ENCODE measurements around the gene RAB8B. TPM values are rescaled to one million over a fixed set of nuclear protein-coding genes. Genes with fewer than 3 reads are reported as not detected.

RAB8B gene
- total and polyA plus RNA-seq, 4 donors, result 3.8 to 26.5 (median 7.6) TPM

DNA sequence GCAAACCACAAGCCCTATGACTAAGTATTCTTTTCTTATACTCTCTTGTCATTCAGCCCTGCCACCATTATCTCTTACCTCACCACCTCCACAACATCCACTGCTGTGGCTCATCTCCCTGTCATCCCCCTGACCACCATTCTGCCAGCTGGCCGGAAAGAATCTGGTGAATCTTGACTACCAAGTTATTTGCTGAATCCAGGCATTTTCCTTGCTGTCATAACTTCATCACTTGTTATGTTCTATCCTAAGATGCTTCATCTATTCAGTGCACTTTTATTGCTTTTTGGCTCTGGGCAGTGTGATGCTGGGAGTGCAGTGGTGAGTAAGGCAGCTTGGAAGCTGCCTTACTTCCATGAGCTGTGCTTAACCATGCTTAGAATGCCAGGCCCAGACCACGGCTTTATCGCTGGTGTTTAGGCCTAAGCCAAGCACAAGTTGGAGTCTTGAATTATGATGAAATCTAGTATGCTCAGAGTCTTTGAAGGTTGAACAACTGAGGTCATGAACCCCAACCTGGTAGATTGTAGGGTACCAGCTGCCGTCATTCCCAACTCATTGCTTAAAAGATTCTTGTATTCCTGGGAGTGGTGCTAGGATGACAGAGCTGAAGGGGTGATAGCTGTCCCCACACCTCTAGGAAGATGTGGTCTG is 61.0 kb downstream of the RAB8B start (continued):
- TF ChIP-seq, protein P1, sequence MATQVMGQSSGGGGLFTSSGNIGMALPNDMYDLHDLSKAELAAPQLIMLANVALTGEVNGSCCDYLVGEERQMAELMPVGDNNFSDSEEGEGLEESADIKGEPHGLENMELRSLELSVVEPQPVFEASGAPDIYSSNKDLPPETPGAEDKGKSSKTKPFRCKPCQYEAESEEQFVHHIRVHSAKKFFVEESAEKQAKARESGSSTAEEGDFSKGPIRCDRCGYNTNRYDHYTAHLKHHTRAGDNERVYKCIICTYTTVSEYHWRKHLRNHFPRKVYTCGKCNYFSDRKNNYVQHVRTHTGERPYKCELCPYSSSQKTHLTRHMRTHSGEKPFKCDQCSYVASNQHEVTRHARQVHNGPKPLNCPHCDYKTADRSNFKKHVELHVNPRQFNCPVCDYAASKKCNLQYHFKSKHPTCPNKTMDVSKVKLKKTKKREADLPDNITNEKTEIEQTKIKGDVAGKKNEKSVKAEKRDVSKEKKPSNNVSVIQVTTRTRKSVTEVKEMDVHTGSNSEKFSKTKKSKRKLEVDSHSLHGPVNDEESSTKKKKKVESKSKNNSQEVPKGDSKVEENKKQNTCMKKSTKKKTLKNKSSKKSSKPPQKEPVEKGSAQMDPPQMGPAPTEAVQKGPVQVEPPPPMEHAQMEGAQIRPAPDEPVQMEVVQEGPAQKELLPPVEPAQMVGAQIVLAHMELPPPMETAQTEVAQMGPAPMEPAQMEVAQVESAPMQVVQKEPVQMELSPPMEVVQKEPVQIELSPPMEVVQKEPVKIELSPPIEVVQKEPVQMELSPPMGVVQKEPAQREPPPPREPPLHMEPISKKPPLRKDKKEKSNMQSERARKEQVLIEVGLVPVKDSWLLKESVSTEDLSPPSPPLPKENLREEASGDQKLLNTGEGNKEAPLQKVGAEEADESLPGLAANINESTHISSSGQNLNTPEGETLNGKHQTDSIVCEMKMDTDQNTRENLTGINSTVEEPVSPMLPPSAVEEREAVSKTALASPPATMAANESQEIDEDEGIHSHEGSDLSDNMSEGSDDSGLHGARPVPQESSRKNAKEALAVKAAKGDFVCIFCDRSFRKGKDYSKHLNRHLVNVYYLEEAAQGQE (IDR thresholded peaks at IDR 0.05), result no peak
- TF ChIP-seq NR2F2 (IDR thresholded peaks at IDR 0.05), result no peak

DNA sequence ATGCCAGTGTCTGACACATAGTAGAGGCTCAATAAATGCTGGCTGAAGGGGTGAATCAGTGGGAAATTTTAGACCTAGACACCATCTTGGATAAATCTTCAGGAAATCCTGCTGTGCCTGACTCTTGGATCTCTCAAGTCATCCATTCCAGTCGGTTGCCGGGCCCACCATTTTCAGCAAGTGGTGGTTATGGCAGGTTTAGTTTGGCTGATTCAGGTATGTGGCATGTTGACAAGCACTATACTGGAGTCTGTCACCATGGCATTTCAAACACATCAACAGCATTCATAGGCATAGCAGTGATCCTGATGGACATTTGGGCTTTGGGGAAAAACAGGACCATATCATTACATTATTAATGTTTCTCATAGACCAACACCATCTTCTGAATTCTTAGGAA is 62.3 kb downstream of the RAB8B start:
- Histone ChIP-seq H3K27me3 (ENCODE audit: control insufficient read depth in 4 of 4, insufficient read depth in 4 of 4, low read length in 3 of 4) (no peaks in the 10 kb centered on the region), H3K9ac (ENCODE audit: low read depth in 1 of 2, low read length in 2 of 2) (no peak overlapping the region), H3K4me3 (ENCODE audit: low read depth in 1 of 3, low read length in 3 of 3) (no peak overlapping the region), H3K9me3 (ENCODE audit: control insufficient read depth in 4 of 4, low read length in 3 of 4) (no peaks in the 10 kb centered on the region), H3K27ac (ENCODE audit: low read depth in 1 of 2, low read length in 2 of 2) (no peak overlapping the region), H3K4me1 (ENCODE audit: control insufficient read depth in 4 of 4, insufficient read depth in 4 of 4, low read length in 3 of 4) (peaks cover 0 to 5% (median 0%) of the 10 kb centered on the region in 4 donors), H3K36me3 (ENCODE audit: control insufficient read depth in 4 of 4, insufficient read depth in 3 of 4, low read depth in 1 of 4, low read length in 3 of 4) (peaks cover 2 to 5% (median 4%) of the 10 kb centered on the region in 4 donors)
- no peak for DNase-seq (ENCODE audit: low spot score)
- 95% methylated on average over 2 of the region's 2 CpGs for WGBS
- TF ChIP-seq RAD21 (IDR thresholded peaks at IDR 0.05) (no peak), FOXA1 (IDR thresholded peaks at IDR 0.05) (no peak), SP1 (IDR thresholded peaks at IDR 0.05) (no peak), YY1 (IDR thresholded peaks at IDR 0.05) (no peak), HNF4A (conservative IDR thresholded peaks at IDR 0.05) (no peak), FOXA2 (IDR thresholded peaks at IDR 0.05) (no peak), HNF4G (IDR thresholded peaks at IDR 0.05) (no peak), JUND (IDR thresholded peaks at IDR 0.05) (no peak), GABPA (IDR thresholded peaks at IDR 0.05 in 1 of 2, conservative IDR thresholded peaks at IDR 0.05 in 1 of 2) (no peak), TAF1 (conservative IDR thresholded peaks at IDR 0.05) (no peak), EGR1 (IDR thresholded peaks at IDR 0.05; ENCODE audit: low read depth in 2 of 2) (no peak), NR2F2 (IDR thresholded peaks at IDR 0.05) (no peak), RXRA (IDR thresholded peaks at IDR 0.05) (no peak)
- TF ChIP-seq, protein P1 (IDR thresholded peaks at IDR 0.05), result no peak
- TF ChIP-seq, protein P2, sequence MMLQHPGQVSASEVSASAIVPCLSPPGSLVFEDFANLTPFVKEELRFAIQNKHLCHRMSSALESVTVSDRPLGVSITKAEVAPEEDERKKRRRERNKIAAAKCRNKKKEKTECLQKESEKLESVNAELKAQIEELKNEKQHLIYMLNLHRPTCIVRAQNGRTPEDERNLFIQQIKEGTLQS (IDR thresholded peaks at IDR 0.05), result no peak
- TF ChIP-seq, protein P3, sequence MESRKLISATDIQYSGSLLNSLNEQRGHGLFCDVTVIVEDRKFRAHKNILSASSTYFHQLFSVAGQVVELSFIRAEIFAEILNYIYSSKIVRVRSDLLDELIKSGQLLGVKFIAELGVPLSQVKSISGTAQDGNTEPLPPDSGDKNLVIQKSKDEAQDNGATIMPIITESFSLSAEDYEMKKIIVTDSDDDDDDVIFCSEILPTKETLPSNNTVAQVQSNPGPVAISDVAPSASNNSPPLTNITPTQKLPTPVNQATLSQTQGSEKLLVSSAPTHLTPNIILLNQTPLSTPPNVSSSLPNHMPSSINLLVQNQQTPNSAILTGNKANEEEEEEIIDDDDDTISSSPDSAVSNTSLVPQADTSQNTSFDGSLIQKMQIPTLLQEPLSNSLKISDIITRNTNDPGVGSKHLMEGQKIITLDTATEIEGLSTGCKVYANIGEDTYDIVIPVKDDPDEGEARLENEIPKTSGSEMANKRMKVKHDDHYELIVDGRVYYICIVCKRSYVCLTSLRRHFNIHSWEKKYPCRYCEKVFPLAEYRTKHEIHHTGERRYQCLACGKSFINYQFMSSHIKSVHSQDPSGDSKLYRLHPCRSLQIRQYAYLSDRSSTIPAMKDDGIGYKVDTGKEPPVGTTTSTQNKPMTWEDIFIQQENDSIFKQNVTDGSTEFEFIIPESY (IDR thresholded peaks at IDR 0.05), result no peak
- TF ChIP-seq, protein P4, sequence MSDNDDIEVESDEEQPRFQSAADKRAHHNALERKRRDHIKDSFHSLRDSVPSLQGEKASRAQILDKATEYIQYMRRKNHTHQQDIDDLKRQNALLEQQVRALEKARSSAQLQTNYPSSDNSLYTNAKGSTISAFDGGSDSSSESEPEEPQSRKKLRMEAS (IDR thresholded peaks at IDR 0.05), result no peak
- TF ChIP-seq, protein P5, sequence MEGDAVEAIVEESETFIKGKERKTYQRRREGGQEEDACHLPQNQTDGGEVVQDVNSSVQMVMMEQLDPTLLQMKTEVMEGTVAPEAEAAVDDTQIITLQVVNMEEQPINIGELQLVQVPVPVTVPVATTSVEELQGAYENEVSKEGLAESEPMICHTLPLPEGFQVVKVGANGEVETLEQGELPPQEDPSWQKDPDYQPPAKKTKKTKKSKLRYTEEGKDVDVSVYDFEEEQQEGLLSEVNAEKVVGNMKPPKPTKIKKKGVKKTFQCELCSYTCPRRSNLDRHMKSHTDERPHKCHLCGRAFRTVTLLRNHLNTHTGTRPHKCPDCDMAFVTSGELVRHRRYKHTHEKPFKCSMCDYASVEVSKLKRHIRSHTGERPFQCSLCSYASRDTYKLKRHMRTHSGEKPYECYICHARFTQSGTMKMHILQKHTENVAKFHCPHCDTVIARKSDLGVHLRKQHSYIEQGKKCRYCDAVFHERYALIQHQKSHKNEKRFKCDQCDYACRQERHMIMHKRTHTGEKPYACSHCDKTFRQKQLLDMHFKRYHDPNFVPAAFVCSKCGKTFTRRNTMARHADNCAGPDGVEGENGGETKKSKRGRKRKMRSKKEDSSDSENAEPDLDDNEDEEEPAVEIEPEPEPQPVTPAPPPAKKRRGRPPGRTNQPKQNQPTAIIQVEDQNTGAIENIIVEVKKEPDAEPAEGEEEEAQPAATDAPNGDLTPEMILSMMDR (IDR thresholded peaks at IDR 0.05; ENCODE audit: low read depth, low read length, missing input control), result no peak
